GM19463 (cell line): ENCODE measurements around the gene RAB22A.
"Not testable (repeated sequence)": the region's sequence is repeated elsewhere in the genome, so short reads cannot be mapped to it uniquely, and the experiment has no call there.

Experiments used
- ATAC-seq: cut with Tn5 transposase; IDR thresholded peaks from one replicate; pipeline ENCODE4 v1.9.1; 2021; ENCODE audit warnings: mild to moderate bottlenecking, moderate library complexity; ENCODE audit not compliant: unreplicated experiment

The RAB22A gene

DNA sequence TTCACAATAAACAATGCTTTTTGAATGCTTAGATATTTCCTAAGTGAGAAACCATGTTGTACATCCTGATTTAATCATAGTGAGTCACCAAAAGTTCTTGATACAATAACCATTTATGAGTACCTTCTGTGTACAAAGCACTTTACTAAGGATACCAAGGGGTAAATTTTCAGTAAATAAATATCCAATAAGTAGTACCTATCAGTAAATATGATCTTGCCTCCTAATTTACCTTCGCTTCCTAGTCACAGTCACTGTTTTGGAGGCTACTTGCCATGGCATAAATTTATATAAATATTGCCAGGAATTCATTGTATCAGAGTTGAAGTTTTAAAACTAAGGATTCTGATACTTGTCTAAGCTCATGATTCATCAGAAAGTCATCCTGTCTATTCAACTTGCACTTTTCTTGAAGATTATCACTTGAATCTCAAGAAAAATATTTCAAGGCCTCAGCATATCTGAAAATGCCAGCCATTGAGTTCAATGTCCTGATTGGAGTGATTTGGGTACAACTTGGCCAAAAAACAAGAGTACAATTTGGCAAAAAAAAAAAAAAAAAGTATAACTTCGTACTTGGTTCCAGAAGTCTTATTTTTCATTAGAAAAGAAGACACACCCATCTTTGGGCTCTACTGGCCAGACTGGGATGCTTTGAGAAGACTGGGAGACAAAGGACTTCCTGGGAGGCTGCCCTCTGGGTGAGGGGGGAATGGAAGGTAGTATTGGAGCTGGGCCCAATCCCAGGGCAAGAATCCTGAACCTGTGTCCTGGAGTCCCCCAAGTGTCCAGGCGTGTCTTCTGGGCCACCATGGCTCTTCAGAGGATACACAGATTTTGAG is 32.8 kb downstream of the RAB22A start:
- no peak for ATAC-seq

DNA sequence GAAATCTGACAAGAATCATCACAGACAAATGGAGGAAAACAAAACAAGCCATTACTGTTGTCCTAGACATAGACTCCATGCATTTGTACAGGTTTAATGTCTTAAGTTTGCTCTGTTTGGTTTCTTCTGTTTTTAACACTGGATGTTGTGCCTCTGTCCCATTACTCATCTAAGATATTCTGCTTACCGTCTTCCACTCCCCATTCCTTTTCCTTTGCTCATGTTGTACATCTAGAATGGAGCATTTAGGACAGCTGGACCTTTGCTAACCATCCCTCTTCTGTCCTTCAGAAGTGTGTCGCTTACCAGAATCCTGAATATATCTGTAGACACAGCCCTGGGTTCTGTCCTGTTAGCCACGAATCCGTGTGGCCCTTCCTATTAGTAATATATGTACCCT is 35.2 kb downstream of the RAB22A start:
- no peak for ATAC-seq

- no peak for ATAC-seq
These were observed 40.1 kb downstream of the RAB22A start for GRCh38 chr20:58349570-58349969.

- ATAC-seq = no peak
These were observed 43.0 kb downstream of the RAB22A start for GRCh38 chr20:58352468-58352867.

GRCh38 chr20:58359441-58359840 is 49.9 kb downstream of the RAB22A start:
- no peak for ATAC-seq

DNA sequence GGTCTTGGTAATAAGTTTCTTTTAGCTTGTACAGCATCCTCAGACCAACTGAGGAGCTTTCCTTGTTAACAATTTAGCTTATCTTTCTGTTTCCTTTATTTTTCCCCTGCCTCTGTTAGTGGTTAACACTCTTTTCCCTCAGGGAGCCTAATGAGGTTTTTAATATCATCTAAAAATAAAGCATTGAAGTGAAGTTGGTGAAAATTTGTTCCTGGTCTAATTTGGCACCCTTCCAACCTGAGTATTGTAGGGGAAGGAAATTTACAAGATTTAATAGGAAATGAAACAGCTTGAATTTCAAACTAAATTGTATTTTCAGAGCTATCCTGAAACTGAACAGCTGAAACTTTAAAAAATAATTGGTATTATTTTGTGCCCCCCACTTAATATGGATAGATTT is 51.4 kb downstream of the RAB22A start:
- no peak for ATAC-seq

DNA sequence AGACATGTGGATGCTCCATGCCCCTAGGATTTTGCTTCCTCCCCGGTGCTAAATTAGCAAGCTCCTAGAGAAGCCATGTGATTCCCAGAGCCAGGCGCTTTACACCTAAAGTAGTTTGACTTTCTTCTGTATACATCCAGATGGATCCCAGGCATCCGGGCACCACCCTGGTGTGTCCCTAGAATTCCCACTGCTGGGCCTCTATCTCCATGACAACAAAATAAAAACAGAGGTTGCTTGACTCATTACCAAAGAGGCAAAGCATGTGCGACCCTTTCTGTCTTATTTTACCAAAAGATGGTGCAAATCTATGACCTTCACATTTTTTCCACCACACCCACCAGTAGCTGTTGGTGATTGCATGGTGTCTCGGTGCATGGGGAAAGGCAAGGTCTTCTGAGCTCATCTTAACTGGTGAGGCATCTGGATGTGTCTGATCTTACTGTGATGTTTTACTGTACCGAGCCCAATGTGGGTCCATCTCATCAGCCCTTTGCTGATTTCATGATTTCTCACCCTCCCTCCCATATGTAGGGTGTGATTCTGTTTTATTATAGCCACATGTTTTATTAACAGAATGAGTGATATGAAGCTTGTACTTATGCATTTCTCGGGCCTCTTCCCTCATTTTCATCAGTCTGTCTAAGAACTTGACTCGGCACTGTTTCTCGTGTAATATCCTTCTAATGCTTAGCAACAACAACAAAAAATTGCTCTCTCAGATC is 52.1 kb downstream of the RAB22A start:
- ATAC-seq = no peak

- ATAC-seq = no peak
These were observed 52.6 kb downstream of the RAB22A start for GRCh38 chr20:58362206-58362516.

- no peak for ATAC-seq
These were observed 53.5 kb downstream of the RAB22A start for GRCh38 chr20:58362970-58363369.

DNA sequence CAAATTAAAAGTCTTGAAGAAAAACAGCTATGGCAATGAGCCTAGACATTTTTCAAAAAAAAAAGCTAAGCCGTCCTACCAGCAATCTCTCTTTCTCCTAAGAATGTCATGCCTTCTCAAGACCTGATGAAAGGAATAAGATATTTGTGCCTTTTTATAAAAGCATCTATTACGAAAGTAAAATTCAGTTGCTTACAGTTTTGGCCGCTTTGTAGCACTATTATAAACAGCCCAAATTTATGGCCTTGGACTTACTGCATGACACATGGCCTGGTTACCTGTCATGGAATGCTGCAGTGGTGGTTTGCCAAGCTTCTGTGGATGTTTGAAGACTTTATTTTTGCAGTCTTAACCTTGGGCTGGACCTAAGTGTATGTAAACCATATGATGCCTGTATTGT is 57.4 kb downstream of the RAB22A start:
- ATAC-seq = no peak

DNA sequence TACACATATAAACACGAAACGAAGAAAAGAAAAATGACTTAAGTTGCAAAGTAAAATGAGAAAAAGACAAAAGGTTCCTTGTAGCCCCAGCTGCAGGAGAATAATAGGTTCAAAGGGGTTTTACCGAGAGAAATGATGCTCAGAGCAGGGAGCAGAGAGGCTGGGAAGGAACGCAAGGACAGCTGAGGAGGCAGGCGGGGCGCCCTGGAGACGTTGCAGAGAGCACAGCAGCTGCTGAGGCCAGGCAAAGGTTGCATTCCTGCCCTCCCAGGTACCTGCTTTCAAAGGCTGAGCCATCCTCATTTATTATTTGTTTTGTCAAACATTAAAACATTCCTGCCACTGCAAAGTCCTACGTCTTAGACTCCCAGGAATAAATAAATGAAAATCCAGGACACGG is 63.3 kb downstream of the RAB22A start:
- ATAC-seq = no peak

DNA sequence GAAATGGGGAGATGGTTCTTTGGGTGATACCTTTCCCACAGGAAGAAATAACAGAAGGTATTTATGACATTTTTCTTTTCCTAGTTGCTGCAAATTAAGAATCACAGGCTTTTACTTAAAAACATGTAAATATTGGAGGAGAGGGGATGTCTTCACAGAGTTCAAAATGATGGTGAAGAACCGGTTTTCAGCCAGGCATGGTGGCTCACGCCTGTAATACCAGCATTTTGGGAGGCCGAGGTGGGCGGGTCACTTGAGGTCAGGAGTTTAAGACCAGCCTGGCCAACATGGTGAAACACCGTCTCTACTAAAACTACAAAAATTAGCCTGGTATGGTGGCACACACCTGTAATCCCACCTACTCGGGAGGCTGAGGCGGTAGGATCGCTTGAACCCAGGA is 63.8 kb downstream of the RAB22A start:
- ATAC-seq = not testable (repeated sequence)

GRCh38 chr20:58374027-58374850 is 64.7 kb downstream of the RAB22A start:
- no peak for ATAC-seq

DNA sequence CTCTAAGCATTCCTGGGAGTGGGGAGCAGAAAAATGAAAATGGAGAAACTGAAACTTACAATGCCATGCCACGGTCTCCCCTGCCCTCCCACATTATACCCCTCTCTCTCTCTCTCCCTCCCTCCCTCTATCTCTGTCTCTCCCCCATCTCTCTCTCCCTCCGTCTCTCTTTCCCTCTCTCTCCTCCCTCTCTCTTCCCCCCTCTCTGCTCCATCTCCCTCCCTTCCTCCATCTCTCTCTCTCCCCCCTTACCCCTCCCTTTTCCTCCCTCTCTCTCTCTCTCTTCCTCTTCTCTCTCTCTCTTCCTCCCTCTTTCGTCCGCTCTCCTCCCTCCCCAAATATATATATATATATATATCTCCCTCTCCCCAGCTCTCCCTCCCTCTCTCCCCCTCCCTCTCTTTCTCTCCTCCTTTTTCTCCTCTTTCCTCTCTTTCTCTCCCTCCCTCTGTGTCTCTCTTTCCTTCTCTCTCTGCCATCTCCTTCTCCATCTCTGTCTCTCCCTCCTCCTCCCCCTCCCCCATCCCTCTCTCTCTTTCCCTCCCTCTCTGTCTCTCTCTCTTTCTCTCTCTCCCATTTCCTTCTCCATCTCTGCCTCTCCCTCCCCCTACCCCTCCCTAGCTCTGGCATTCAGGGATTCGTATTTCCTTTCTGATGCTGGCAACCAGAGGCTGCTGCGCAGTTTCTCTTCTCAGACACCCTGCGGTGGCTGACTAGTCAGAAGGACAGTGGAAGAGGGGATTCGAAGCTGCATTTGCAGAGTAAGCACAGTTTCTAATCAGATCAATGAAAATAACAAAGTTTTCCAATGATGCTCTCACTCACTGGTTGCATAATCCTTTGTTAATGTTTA is 65.6 kb downstream of the RAB22A start:
- no peak for ATAC-seq

DNA sequence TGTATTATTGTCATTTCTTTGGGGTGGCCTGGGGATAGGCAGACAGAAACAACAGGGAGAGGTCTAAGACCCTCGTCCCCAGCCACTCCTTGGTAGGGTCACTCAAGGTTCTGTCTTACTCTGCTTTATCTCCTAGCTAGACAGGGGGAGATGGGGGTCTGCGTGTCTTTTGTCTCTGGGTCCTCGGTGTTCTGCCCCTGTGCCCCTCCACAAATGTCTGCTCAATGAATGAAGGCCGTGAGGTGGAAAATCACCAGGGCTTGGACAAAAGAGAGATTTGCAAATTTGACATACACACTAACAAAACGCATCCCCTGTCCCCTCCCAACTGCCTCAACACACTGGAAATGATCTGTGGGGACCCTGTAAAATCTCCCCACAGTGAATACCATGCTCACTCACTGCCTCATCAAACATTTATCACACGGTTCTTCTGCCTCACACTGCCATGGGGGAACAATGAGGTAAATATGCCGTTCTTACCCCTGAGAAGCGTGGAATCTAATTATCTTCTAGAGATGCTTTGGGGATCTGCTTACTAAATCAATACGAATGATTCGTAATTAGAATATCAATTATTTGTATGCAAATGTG is 66.3 kb downstream of the RAB22A start:
- ATAC-seq = no peak

DNA sequence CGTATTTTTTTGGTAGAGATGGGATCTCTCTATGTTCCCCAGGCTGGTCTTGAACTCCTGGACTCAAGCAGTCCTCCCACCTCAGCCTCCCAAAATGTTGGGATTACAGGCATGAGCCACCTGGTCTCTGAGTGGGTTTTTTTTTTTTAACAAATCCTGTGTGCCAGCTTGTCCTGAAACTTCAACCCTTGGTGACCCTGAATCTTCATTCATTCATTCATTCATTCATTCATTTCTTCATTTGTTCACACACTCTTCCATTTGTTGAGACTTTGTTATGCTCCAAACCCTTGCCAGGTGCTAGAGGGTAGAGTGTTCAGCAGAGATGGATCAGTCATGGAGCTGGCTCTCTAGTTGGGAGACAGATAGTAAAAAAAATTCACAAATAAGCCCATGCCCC is 67.5 kb downstream of the RAB22A start:
- ATAC-seq = no peak

DNA sequence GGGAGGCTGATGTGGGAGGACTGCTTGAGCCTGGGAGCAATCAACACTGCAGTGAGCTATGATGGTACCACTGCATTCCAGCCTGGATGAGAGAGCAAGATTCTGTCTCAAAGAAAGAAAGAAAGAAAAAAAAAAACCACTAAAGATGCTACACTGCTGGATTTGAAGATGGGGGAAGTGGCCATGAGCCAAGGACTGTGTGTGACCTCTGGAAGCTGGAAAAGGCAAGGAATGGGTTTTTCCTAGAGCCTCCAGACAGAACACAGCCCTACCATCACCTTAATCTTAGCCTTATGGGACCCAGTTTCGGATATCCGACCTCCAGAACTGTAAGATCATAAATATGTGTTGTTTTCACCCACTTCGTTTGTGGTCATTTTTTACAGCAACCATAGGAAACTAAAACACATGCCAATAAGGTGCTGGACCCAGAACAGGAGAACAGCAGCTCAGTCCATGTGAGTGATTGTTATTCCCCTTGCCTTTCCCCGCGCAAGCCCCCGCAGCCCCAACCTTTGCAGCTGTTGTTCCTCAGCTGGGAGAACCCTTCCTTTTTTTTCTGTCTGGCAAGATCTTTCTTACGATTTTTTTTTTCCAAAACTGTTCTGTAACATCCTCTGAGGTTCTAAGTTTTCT is 68.4 kb downstream of the RAB22A start:
- ATAC-seq = no peak

- no peak for ATAC-seq
These were observed 69.2 kb downstream of the RAB22A start for GRCh38 chr20:58378704-58379103.

DNA sequence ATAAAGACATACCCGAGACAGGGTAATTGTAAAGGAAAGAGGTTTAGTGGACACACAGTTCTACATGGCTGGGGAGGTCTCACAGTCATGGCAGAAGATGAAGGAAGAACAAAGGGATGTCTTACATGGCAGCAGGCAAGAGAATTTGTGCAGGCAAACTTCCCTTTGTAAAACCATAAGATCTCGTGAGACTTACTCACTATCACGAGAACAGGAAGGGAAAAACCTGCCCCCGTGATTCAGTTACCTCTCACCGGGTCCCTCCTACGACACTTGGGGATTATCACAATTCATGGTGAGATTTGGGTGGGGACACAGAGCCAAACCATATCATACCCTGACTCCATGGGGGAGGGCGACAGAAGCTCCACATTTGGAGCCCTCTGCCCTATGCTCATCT is 72.1 kb downstream of the RAB22A start:
- no peak for ATAC-seq

GRCh38 chr20:58382096-58382495 is 72.6 kb downstream of the RAB22A start:
- ATAC-seq = no peak
